GM21737 (cell line): Measurements from ENCODE around the gene GC.
"Not testable (repeated sequence)": the region's sequence is repeated elsewhere in the genome, so short reads cannot be mapped to it uniquely, and the experiment has no call there.

Experiments used
- ATAC-seq: cut with Tn5 transposase; IDR thresholded peaks from one replicate; pipeline ENCODE4 v1.9.1; 2021; ENCODE audit warnings: mild to moderate bottlenecking, moderate library complexity; ENCODE audit not compliant: unreplicated experiment

GC gene

GRCh38 chr4:71783972-71784371, at the start of gene GC:
TSS of gene GC (minus strand) at chr4:71784079. CDS start at chr4:71784018, 61 bp downstream.
- no peak for ATAC-seq

- ATAC-seq: no peak
Measured at GRCh38 chr4:71833232-71833900, 49.5 kb upstream of the GC start.

GRCh38 chr4:71832049-71832448, 48.2 kb upstream of the GC start:
- no peak for ATAC-seq

- ATAC-seq: no peak
Measured at GRCh38 chr4:71830497-71831190, 46.8 kb upstream of the GC start.

- ATAC-seq: no peak
Measured at GRCh38 chr4:71828470-71828869, 44.6 kb upstream of the GC start.

- ATAC-seq: no peak
Measured at GRCh38 chr4:71827826-71828225, 43.9 kb upstream of the GC start.

GRCh38 chr4:71816676-71817303, 32.9 kb upstream of the GC start:
- no peak for ATAC-seq

- no peak for ATAC-seq
Measured at GRCh38 chr4:71814433-71814832, 30.6 kb upstream of the GC start.

GRCh38 chr4:71809805-71810204, 25.9 kb upstream of the GC start:
- ATAC-seq: not testable (repeated sequence)

- no peak for ATAC-seq
Measured at GRCh38 chr4:71807469-71807868, 23.6 kb upstream of the GC start.

GRCh38 chr4:71805230-71805629, 21.4 kb upstream of the GC start:
- ATAC-seq: not testable (repeated sequence)

GRCh38 chr4:71804017-71804697, 20.3 kb upstream of the GC start:
- not testable (repeated sequence) for ATAC-seq

GRCh38 chr4:71785959-71786358, 2.1 kb upstream of the GC start:
- ATAC-seq: no peak

GRCh38 chr4:71784569-71785197, 804 bp upstream of the GC start:
- no peak for ATAC-seq

GRCh38 chr4:71777891-71778290, 6.0 kb downstream of the GC start:
- ATAC-seq: no peak

GRCh38 chr4:71775449-71775848, 8.4 kb downstream of the GC start:
- no peak for ATAC-seq

GRCh38 chr4:71774136-71774535, 9.7 kb downstream of the GC start:
- no peak for ATAC-seq

- ATAC-seq: no peak
Measured at GRCh38 chr4:71773004-71773403, 10.9 kb downstream of the GC start.

- ATAC-seq: no peak
Measured at GRCh38 chr4:71772592-71772991, 11.3 kb downstream of the GC start.

GRCh38 chr4:71771613-71772012, 12.3 kb downstream of the GC start:
- ATAC-seq: no peak

- no peak for ATAC-seq
Measured at GRCh38 chr4:71769434-71769833, 14.4 kb downstream of the GC start.
